ENCODE measurements around the gene ZNF214. TPM values are rescaled to one million over a fixed set of nuclear protein-coding genes. Genes with fewer than 3 reads are reported as not detected.

Gene ZNF214
- 5.9 TPM for total RNA-seq
- polyA plus RNA-seq (ENCODE audit: insufficient read depth, low read depth, low replicate concordance) = 3.2 TPM
- long read RNA-seq, donor 1 = 0 reads
- long read RNA-seq, donor 2, partial matches to known transcripts = 0 of 1 reads
- long read RNA-seq, donor 2, other reads (novel, unspliced or antisense) = 0 of 1 reads
- long read RNA-seq, donor 3, partial matches to known transcripts = 0 of 3 reads
- long read RNA-seq, donor 3, other reads (novel, unspliced or antisense) = 0 of 3 reads
- long read RNA-seq, donor 4 = 0 reads
- long read RNA-seq, donor 5, partial matches to known transcripts = 0 of 1 reads
- long read RNA-seq, donor 5, other reads (novel, unspliced or antisense) = 0 of 1 reads
- long read RNA-seq, donor 6, partial matches to known transcripts = 0 of 4 reads
- long read RNA-seq, donor 6, other reads (novel, unspliced or antisense) = 0 of 4 reads
- long read RNA-seq, donor 7, partial matches to known transcripts = 0 of 4 reads
- long read RNA-seq, donor 7, other reads (novel, unspliced or antisense) = 3 of 4 reads
- long read RNA-seq, donor 8, partial matches to known transcripts = 0 of 2 reads
- long read RNA-seq, donor 8, other reads (novel, unspliced or antisense) = 0 of 2 reads
- long read RNA-seq, donor 9, partial matches to known transcripts = 0 of 2 reads
- long read RNA-seq, donor 9, other reads (novel, unspliced or antisense) = 0 of 2 reads
- long read RNA-seq, donor 10, partial matches to known transcripts = 0 of 1 reads
- long read RNA-seq, donor 10, other reads (novel, unspliced or antisense) = 0 of 1 reads

DNA sequence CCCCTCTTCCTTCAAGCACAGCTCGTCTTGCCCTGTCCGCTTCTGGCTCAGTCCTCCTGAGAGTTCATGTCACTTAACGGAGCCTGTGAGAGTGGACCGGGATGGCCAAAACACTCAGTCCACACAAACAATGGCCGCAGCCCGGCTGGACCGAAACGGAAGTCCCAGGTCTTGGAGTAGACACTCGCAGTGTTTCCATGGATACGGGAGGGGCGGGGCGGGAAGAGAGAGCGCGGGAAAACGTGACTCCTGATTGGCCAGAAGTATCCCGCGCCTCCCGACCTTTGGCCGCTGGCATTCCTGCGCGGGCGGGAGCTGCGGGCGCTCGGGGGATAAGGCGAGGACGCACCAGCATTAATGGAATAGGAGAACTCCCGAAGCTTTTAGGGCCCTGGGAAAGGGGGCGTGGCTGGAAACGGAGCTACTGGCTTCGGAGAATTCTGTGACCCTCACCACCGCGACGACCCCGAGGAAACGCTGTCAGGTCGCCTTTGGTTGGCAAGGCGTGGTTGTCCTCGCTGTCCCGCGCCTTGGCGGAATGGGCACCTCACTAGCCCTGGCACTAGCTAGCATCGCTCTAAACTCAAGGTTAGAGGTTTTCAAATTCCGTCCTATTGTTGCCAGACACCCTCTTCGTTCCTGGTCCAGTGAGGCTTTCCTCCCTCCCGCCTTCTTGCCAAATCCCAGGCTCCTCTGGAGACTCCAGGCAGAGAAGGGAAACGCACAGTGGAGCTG is at the start of gene ZNF214, which contains the start of gene NLRP14:
Gene ZNF214, minus strand, starts transcription at position 164 of the 735 bp plus-strand sequence. CDS start 17,511 bp downstream, outside the sequence.
Gene NLRP14, plus strand, starts transcription at position 297 of the 735 bp plus-strand sequence. CDS start 18,108 bp downstream, outside the sequence.
- FAIRE-seq (no peak), DNase-seq (peak; percentile 97 to 99 (median 98))
- no peak for TF ChIP-seq CTCF (IDR thresholded peaks at IDR 0.05; ENCODE audit: borderline replicate concordance, extremely low read depth, insufficient read depth)
- intact Hi-C loops (cut with DNase I) = no loop called here
- peak within 1 kb of the TSS; percentile 66 to 97 (median 67) for H3K9ac ChIP-seq (ENCODE audit: low read length in 3 of 3)
- peak within 1 kb of the TSS; percentile 91 to 99 (median 99) for H3K4me3 ChIP-seq (ENCODE audit: low read length in 3 of 3)
- H3K9me3 ChIP-seq (ENCODE audit: control insufficient read depth in 2 of 3, insufficient read depth in 1 of 3, low read length in 3 of 3) = no peaks in the 10 kb centered on the region
- H3K27me3 ChIP-seq (ENCODE audit: control insufficient read depth, insufficient read depth, low read length) = no peaks in the 10 kb centered on the region
- peak within 1 kb of the TSS; percentile 29 to 56 for H3K27ac ChIP-seq (ENCODE audit: low read depth in 2 of 2, low read length in 2 of 2)
- peaks cover 0 to 9% (median 2%) of the 10 kb centered on the region in 3 donors for H3K4me1 ChIP-seq (ENCODE audit: control insufficient read depth in 2 of 3, insufficient read depth in 2 of 3, low read depth in 1 of 3, low read length in 3 of 3)
- H3K36me3 ChIP-seq (ENCODE audit: control insufficient read depth in 2 of 3, insufficient read depth in 3 of 3, low read length in 3 of 3) = no peaks in the 10 kb centered on the region

- H3K27me3 ChIP-seq (ENCODE audit: control insufficient read depth, insufficient read depth, low read length) = no peaks in the 10 kb centered on the region
- no peaks in the 10 kb centered on the region for H3K4me1 ChIP-seq (ENCODE audit: control insufficient read depth in 2 of 3, insufficient read depth in 2 of 3, low read depth in 1 of 3, low read length in 3 of 3)
- no peak overlapping the region for H3K27ac ChIP-seq (ENCODE audit: low read depth in 2 of 2, low read length in 2 of 2)
- H3K9ac ChIP-seq (ENCODE audit: low read length in 3 of 3) = no peak overlapping the region
- no peaks in the 10 kb centered on the region for H3K36me3 ChIP-seq (ENCODE audit: control insufficient read depth in 2 of 3, insufficient read depth in 3 of 3, low read length in 3 of 3)
- H3K9me3 ChIP-seq (ENCODE audit: control insufficient read depth in 2 of 3, insufficient read depth in 1 of 3, low read length in 3 of 3) = no peaks in the 10 kb centered on the region
- H3K4me3 ChIP-seq (ENCODE audit: low read length in 3 of 3) = no peak overlapping the region
- FAIRE-seq (no peak), DNase-seq (no peak)
- intact Hi-C loops (cut with DNase I) = no loop called here
- no peak for TF ChIP-seq CTCF (IDR thresholded peaks at IDR 0.05; ENCODE audit: borderline replicate concordance, extremely low read depth, insufficient read depth)
These were observed 42.4 kb upstream of the ZNF214 start for GRCh38 chr11:7062534-7062933.

DNA sequence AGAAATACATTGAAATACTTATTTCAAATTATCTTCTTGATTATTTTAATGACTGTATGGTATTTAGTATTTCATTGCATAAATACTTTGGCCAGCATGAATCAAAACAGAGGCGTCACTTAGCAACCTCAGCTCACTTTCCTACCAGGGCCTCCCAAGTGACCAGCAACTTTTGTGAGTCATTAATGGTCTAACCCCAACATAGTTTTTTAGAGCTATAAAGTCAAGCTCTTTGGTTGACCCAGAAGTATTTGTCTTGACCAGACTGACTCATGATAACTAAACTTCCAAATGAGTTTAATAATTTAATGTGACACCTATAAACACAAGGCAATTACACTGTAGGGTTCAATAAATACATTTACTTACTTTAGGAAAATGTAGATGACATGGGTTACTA is 40.7 kb upstream of the ZNF214 start:
- Histone ChIP-seq H3K36me3 (ENCODE audit: control insufficient read depth in 2 of 3, insufficient read depth in 3 of 3, low read length in 3 of 3) (no peaks in the 10 kb centered on the region), H3K9ac (ENCODE audit: low read length in 3 of 3) (no peak overlapping the region), H3K27me3 (ENCODE audit: control insufficient read depth, insufficient read depth, low read length) (no peaks in the 10 kb centered on the region), H3K4me3 (ENCODE audit: low read length in 3 of 3) (no peak overlapping the region), H3K27ac (ENCODE audit: low read depth in 2 of 2, low read length in 2 of 2) (no peak overlapping the region), H3K9me3 (ENCODE audit: control insufficient read depth in 2 of 3, insufficient read depth in 1 of 3, low read length in 3 of 3) (no peaks in the 10 kb centered on the region), H3K4me1 (ENCODE audit: control insufficient read depth in 2 of 3, insufficient read depth in 2 of 3, low read depth in 1 of 3, low read length in 3 of 3) (no peaks in the 10 kb centered on the region)
- TF ChIP-seq CTCF (IDR thresholded peaks at IDR 0.05; ENCODE audit: borderline replicate concordance, extremely low read depth, insufficient read depth) = no peak
- FAIRE-seq (peak; percentile 23), DNase-seq (no peak)
- intact Hi-C loops (cut with DNase I) = no loop called here
